Measurements from ENCODE around the gene MTRF1L. TPM values are rescaled to one million over a fixed set of nuclear protein-coding genes. Genes with fewer than 3 reads are reported as not detected.

MTRF1L gene
- total and polyA plus RNA-seq, 2 of the 8 experiments (the other 6 are each of a cell fraction or from before 2014, with no cell fraction given) = 4.5 to 26.5 TPM

GRCh38 chr6:153001767-153002612, 519 bp downstream of the MTRF1L start:
- Histone ChIP-seq H2BK12ac (ENCODE audit: low read depth, low read length) (no peak overlapping the region), H3K4me1 (replicated peaks in 1 of 4; ENCODE audit: control insufficient read depth in 3 of 4, insufficient read depth in 4 of 4, low read length in 3 of 4) (peaks cover 0 to 3% (median 1%) of the 10 kb centered on the region in 4 experiments; a peak in 2 of 7 replicates), H3K14ac (ENCODE audit: insufficient read length) (no peak overlapping the region), H4K5ac (ENCODE audit: insufficient read length, low read depth, low read length) (no peak overlapping the region), H3K27ac (ENCODE audit: low read depth, low read length) (peak overlapping the region; percentile 69; the same call in 1 of the 2 replicates), H3K9me3 (ENCODE audit: insufficient read depth in 2 of 2, low read depth in 1 of 2, low read length in 1 of 2) (no peaks in the 10 kb centered on the region), H3K79me1 (ENCODE audit: low read depth, low read length) (peaks cover 4% of the 10 kb centered on the region; the same call in 1 of the 2 replicates), H2BK5ac (ENCODE audit: low read depth, low read length) (no peak overlapping the region), H4K91ac (replicated peaks; ENCODE audit: insufficient read length, low read length) (no peak overlapping the region), H3K4ac (replicated peaks; ENCODE audit: insufficient read length, low read depth, low read length) (no peak overlapping the region), H3K23me2 (ENCODE audit: low read depth, low read length) (peaks cover 12% of the 10 kb centered on the region), H2BK15ac (ENCODE audit: low read length) (no peak overlapping the region), H4K20me1 (replicated peaks in 1 of 2; ENCODE audit: control insufficient read depth in 1 of 2, insufficient read depth in 2 of 2, low read length in 2 of 2) (peaks cover 3 to 5% of the 10 kb centered on the region in 2 experiments), H4K8ac (ENCODE audit: extremely low read depth, insufficient read depth, low read length) (no peak overlapping the region), H3K79me2 (ENCODE audit: control insufficient read depth in 1 of 2, insufficient read depth in 2 of 2, low read length in 2 of 2) (peaks cover 12 to 53% of the 10 kb centered on the region in 2 experiments), H2BK20ac (ENCODE audit: low read length) (no peak overlapping the region), H3K23ac (ENCODE audit: insufficient read length) (no peak overlapping the region), H3K56ac (replicated peaks; ENCODE audit: insufficient read length, low read depth, low read length) (no peak overlapping the region), H2BK120ac (replicated peaks; ENCODE audit: low read depth, low read length) (no peak overlapping the region), H3K4me2 (ENCODE audit: insufficient read depth in 1 of 2, low read depth in 2 of 2, low read length in 2 of 2) (peak overlapping the region; percentile 86 to 99), H3K27me3 (replicated peaks in 1 of 4; ENCODE audit: control insufficient read depth in 3 of 4, extremely low read depth in 1 of 4, insufficient read depth in 3 of 4, low read length in 3 of 4) (no peaks in the 10 kb centered on the region), H3K18ac (ENCODE audit: extremely low read depth, low read length) (0 out of 2 replicates have a peak overlapping the region, but pooled peaks have one; percentile 41), H2AK5ac (ENCODE audit: low read depth, low read length) (no peak overlapping the region), H3K36me3 (ENCODE audit: control insufficient read depth in 2 of 4, insufficient read depth in 4 of 4, low read length in 3 of 4) (peaks cover 0 to 14% (median 4%) of the 10 kb centered on the region in 4 experiments; a peak in 5 of 8 replicates), H3K4me3 (ENCODE audit: extremely low read depth in 1 of 4, insufficient read depth in 2 of 4, low read depth in 3 of 4, low read length in 4 of 4) (peak overlapping the region; percentile 84 to 100 (median 98)), H3K9ac (replicated peaks in 1 of 4; ENCODE audit: extremely low read depth in 1 of 4, low read depth in 3 of 4, low read length in 3 of 4) (peak overlapping the region; percentile 78 to 98 (median 91)), H2AFZ (ENCODE audit: low read length) (no peak overlapping the region)
- peak; percentile 40 to 61; a peak in 2 of 4 replicates for TF ChIP-seq SIN3A (conservative IDR thresholded peaks at IDR 0.05 in 1 of 2, IDR thresholded peaks at IDR 0.05 in 1 of 2; ENCODE audit: low read depth in 1 of 2, low read length in 2 of 2)
- peak; percentile 33 for TF ChIP-seq KDM4A (IDR thresholded peaks at IDR 0.05; ENCODE audit: low read depth, low read length, severe bottlenecking)
- TF ChIP-seq POLR2A (IDR thresholded peaks at IDR 0.05; ENCODE audit: control extremely low read depth in 1 of 2, low read depth in 2 of 2, low read length in 2 of 2) = peak; percentile 19 to 56
- TF ChIP-seq TAF1 (IDR thresholded peaks at IDR 0.05; ENCODE audit: low read depth, low read length) = peak; percentile 35; the same call in 1 of the 2 replicates
- TF ChIP-seq SP4 (IDR thresholded peaks at IDR 0.05; ENCODE audit: low read length) = no peak
- TF ChIP-seq POLR2AphosphoS5 (IDR thresholded peaks at IDR 0.05; ENCODE audit: low read depth, low read length) = peak; percentile 74; the same call in 1 of the 2 replicates
- TF ChIP-seq JUN (IDR thresholded peaks at IDR 0.05; ENCODE audit: low read depth, low read length) = no peak
- peak; percentile 83 for TF ChIP-seq PHF8 (conservative IDR thresholded peaks at IDR 0.05; ENCODE audit: low read depth, low read length)
- DNase-seq (ENCODE audit: low read depth in 1 of 2, low spot score in 2 of 2) = no peak
- ChIA-PET CTCF (ENCODE audit: partially characterized antibody) (interaction anchor here (1.0 kb wide), 1 partner anchor 274 kb away, joined by 3 read pairs; no protein-coding TSS in a partner anchor), POLR2A (ENCODE audit: partially characterized antibody) (interaction anchor here (2.7 to 8.8 kb wide), 2 partner anchors 10 to 17 kb away, joined by 8 to 103 read pairs; partner anchors contain the start of gene FBXO5)
- whole genome bisulfite sequencing, 2 experiments (ENCODE audit: extremely low coverage in 1 of 2, insufficient coverage in 1 of 2, insufficient read length in 1 of 2, insufficient replicate concordance in 2 of 2, low coverage in 1 of 2, low lambda C conversion rate in 2 of 2, missing lambda C conversion rate in 1 of 2) = 6% methylated on average over 20 of the region's 31 CpGs; no CpG with 5 or more reads in 1 of the 2 experiments
- FAIRE-seq = no peak

Data from H1 (cell line).